Glutamatergic neuron (in vitro differentiated cells): ENCODE results near the gene OR3A3. TPM values are rescaled to one million over a fixed set of nuclear protein-coding genes. Genes with fewer than 3 reads are reported as not detected.
"Not testable (repeated sequence)": the region's sequence is repeated elsewhere in the genome, so short reads cannot be mapped to it uniquely, and the experiment has no call there.

ENCODE experiments used
- DNase-seq: peaks from one replicate; pipeline ENCODE4 v3.0.0; 2022
- H3K27ac Mint-ChIP-seq: one replicate; pipeline ENCODE4 v1.8.0; 2020; ENCODE audit warnings: mild to moderate bottlenecking, mixed read lengths, inconsistent platforms; ENCODE audit not compliant: unreplicated experiment
- H3K27me3 Mint-ChIP-seq: one replicate; pipeline ENCODE4 v1.8.0; 2020; ENCODE audit warnings: mild to moderate bottlenecking, moderate library complexity, mixed read lengths, inconsistent platforms; ENCODE audit not compliant: unreplicated experiment
- H3K36me3 Mint-ChIP-seq: one replicate; pipeline ENCODE4 v1.8.0; 2020; ENCODE audit warnings: mild to moderate bottlenecking, mixed read lengths, inconsistent platforms; ENCODE audit not compliant: unreplicated experiment
- H3K4me1 Mint-ChIP-seq: one replicate; pipeline ENCODE4 v1.8.0; 2020; ENCODE audit warnings: mild to moderate bottlenecking, low read depth, mixed read lengths, inconsistent platforms; ENCODE audit not compliant: unreplicated experiment
- H3K4me3 Mint-ChIP-seq: one replicate; pipeline ENCODE4 v1.8.0; 2020; ENCODE audit warnings: mild to moderate bottlenecking, mixed read lengths, inconsistent platforms; ENCODE audit not compliant: unreplicated experiment
- H3K9me3 Mint-ChIP-seq: one replicate; pipeline ENCODE4 v1.8.0; 2020; ENCODE audit warnings: mild to moderate bottlenecking, moderate library complexity, mixed read lengths, inconsistent platforms; ENCODE audit not compliant: unreplicated experiment
- CTCF ChIP-seq: fragments of 200-600 bp; sonication (generic); IDR thresholded peaks from one replicate; pipeline ENCODE4 v1.5.0; 2021; ENCODE audit not compliant: partially characterized antibody, unreplicated experiment
- total RNA-seq: library from RNA; stranded (reverse); fragmentation: NEBNext Ultra II Directional; extraction: Animal tissue kit (Norgen Biotek cat#: 25700); gene quantifications from one replicate; pipeline ENCODE4 v1.2.1, GENCODE V29; 2021; ENCODE audit not compliant: unreplicated experiment

OR3A3 gene
- total RNA-seq, 1 donor from 2014 or later = not detected

DNA sequence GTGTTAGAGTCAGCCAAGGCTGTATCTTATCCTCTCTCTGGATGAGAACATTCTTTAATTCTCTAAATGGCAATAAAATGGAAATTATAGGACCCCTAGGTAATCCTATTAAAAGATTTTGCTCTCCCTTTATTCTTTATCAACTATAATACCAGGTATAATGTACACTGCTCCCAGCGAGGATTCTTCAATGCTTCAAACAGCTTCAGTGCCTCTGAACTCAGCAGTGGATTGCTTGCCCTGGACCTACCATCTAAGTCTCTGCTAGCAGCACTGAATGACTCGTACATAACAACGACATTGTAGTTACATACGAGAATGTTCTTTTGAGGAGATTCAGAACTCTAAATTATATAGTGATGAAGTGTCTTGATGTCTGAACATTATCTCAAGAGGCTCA, 21.4 kb upstream of the OR3A3 start:
- Mint-ChIP-seq H3K4me1 (no peaks in the 10 kb centered on the region), H3K4me3 (no peak overlapping the region), H3K27me3 (peaks cover 4% of the 10 kb centered on the region), H3K27ac (no peak overlapping the region), H3K9me3 (peaks cover 2% of the 10 kb centered on the region), H3K36me3 (peaks cover 5% of the 10 kb centered on the region)
- DNase-seq = no peak
- no peak for TF ChIP-seq CTCF

GRCh38 chr17:3397801-3398200, 13.4 kb upstream of the OR3A3 start:
- H3K4me1 Mint-ChIP-seq, DNase-seq, H3K36me3 Mint-ChIP-seq, H3K27me3 Mint-ChIP-seq, H3K4me3 Mint-ChIP-seq, H3K27ac Mint-ChIP-seq, H3K9me3 Mint-ChIP-seq: not testable (repeated sequence)

DNA sequence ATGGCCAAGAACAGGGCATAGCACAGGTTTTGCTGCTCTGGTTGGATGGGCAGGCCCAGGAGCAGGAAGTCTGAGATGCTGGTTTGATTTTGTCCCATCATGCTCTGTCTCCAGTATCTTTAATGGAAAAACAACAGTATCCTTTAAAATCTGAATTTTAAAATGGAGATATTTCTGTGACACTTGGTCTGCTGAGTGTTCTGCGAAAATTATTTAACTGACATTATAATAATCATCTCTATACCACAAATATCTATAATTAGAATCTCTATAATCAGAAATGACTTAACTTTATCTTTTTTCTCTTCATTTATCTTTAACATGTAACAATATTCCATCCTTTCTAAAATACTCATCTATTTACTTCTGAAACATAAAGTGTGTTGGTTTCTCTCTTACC, 12.9 kb upstream of the OR3A3 start, which contains the start of gene OR1E1:
Gene OR1E1, minus strand, starts transcription at position 101 of the 400 bp plus-strand sequence. Its CDS starts 0 bp downstream, at position 101.
- H3K27ac Mint-ChIP-seq = no peak within 1 kb of the TSS
- no peak for DNase-seq
- no peaks in the 10 kb centered on the region for H3K4me1 Mint-ChIP-seq
- no peak for TF ChIP-seq CTCF
- no peak within 1 kb of the TSS for H3K4me3 Mint-ChIP-seq
- no peaks in the 10 kb centered on the region for H3K9me3 Mint-ChIP-seq
- no peaks in the 10 kb centered on the region for H3K27me3 Mint-ChIP-seq
- no peaks in the 10 kb centered on the region for H3K36me3 Mint-ChIP-seq

GRCh38 chr17:3400055-3400454, 11.1 kb upstream of the OR3A3 start:
- no peaks in the 10 kb centered on the region for H3K9me3 Mint-ChIP-seq
- DNase-seq = no peak

GRCh38 chr17:3401786-3402185, 9.4 kb upstream of the OR3A3 start:
- H3K4me1 Mint-ChIP-seq = no peaks in the 10 kb centered on the region
- no peak overlapping the region for H3K27ac Mint-ChIP-seq
- H3K36me3 Mint-ChIP-seq = peaks cover 8% of the 10 kb centered on the region
- no peaks in the 10 kb centered on the region for H3K27me3 Mint-ChIP-seq
- no peak for DNase-seq
- no peak for TF ChIP-seq CTCF
- no peak overlapping the region for H3K4me3 Mint-ChIP-seq
- no peaks in the 10 kb centered on the region for H3K9me3 Mint-ChIP-seq

More at GRCh38 chr17:3400055-3400454, 11.1 kb upstream of the OR3A3 start:
- no peaks in the 10 kb centered on the region for H3K4me1 Mint-ChIP-seq
- no peak overlapping the region for H3K27ac Mint-ChIP-seq
- H3K36me3 Mint-ChIP-seq = no peaks in the 10 kb centered on the region
- H3K27me3 Mint-ChIP-seq = no peaks in the 10 kb centered on the region
- no peak for TF ChIP-seq CTCF
- no peak overlapping the region for H3K4me3 Mint-ChIP-seq

- H3K4me1 Mint-ChIP-seq, H3K4me3 Mint-ChIP-seq, H3K27me3 Mint-ChIP-seq, DNase-seq, H3K27ac Mint-ChIP-seq, H3K9me3 Mint-ChIP-seq: not testable (repeated sequence)
- peaks cover 14% of the 10 kb centered on the region for H3K36me3 Mint-ChIP-seq
Measured at GRCh38 chr17:3403856-3404255, 7.3 kb upstream of the OR3A3 start.

- H3K4me1 Mint-ChIP-seq = not testable (repeated sequence)
Measured at GRCh38 chr17:3412216-3412615, 1.0 kb downstream of the OR3A3 start.

More at GRCh38 chr17:3412216-3412615, 1.0 kb downstream of the OR3A3 start:
- not testable (repeated sequence) for DNase-seq, H3K9me3 Mint-ChIP-seq, H3K27me3 Mint-ChIP-seq, H3K4me3 Mint-ChIP-seq, H3K36me3 Mint-ChIP-seq, H3K27ac Mint-ChIP-seq
